Measurements from ENCODE around the gene WDR1. TPM values are rescaled to one million over a fixed set of nuclear protein-coding genes. Genes with fewer than 3 reads are reported as not detected.

WDR1 gene
- total and polyA plus RNA-seq, 11 donors: 76.1 to 299 (median 185) TPM

- Histone ChIP-seq H3K36me3 (no peaks in the 10 kb centered on the region), H3K27ac (no peak overlapping the region), H3K27me3 (peaks cover 0 to 7% (median 0%) of the 10 kb centered on the region in 9 donors), H3K9me3 (no peaks in the 10 kb centered on the region), H3K4me3 (no peak overlapping the region), H3K4me1 (no peaks in the 10 kb centered on the region)
- WGBS, 4 donors: 54 to 87% (median 68%) methylated on average over 2 of the region's 2 CpGs
- TF ChIP-seq POLR2A (IDR thresholded peaks at IDR 0.05): no peak
- TF ChIP-seq, protein P1, sequence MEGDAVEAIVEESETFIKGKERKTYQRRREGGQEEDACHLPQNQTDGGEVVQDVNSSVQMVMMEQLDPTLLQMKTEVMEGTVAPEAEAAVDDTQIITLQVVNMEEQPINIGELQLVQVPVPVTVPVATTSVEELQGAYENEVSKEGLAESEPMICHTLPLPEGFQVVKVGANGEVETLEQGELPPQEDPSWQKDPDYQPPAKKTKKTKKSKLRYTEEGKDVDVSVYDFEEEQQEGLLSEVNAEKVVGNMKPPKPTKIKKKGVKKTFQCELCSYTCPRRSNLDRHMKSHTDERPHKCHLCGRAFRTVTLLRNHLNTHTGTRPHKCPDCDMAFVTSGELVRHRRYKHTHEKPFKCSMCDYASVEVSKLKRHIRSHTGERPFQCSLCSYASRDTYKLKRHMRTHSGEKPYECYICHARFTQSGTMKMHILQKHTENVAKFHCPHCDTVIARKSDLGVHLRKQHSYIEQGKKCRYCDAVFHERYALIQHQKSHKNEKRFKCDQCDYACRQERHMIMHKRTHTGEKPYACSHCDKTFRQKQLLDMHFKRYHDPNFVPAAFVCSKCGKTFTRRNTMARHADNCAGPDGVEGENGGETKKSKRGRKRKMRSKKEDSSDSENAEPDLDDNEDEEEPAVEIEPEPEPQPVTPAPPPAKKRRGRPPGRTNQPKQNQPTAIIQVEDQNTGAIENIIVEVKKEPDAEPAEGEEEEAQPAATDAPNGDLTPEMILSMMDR (IDR thresholded peaks at IDR 0.05): no peak
- no peak for DNase-seq
- intact Hi-C loops (cut with DNase I): no loop called here
- no peak for ATAC-seq
Measured at GRCh38 chr4:10139518-10139917, 22.9 kb upstream of the WDR1 start.

DNA sequence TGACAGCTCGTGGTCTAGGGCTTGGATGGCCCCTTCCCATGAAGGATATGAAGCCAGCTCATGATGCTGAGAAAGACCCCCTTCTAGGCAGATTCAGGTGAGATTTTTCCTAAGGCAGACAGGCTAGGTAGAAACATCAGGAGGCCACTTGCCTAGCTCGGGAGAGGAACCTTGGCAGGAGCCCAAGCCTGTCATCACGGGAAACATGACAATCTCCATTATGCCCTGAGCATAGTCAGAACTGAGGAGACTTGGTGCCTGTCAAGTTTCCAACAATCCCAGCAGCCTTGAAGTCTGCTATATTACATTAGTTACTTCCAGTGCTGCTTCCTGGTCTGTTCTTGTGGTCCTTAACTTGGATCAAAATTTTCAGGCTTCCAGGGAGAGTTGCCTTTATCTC is 18.7 kb upstream of the WDR1 start:
- ATAC-seq (peak in 2 of 4 donors; percentile 16 to 29), DNase-seq (peak in 3 of 5 donors; percentile 13 to 50 (median 38))
- H3K4me1 ChIP-seq: peaks cover 0 to 3% (median 0%) of the 10 kb centered on the region in 12 donors
- peaks cover 0 to 7% (median 0%) of the 10 kb centered on the region in 9 donors for H3K27me3 ChIP-seq
- 17 to 28% (median 24%) methylated on average over 3 of the region's 3 CpGs for WGBS, 4 donors
- no peaks in the 10 kb centered on the region for H3K36me3 ChIP-seq
- H3K27ac ChIP-seq: no peak overlapping the region
- TF ChIP-seq, protein P1 (IDR thresholded peaks at IDR 0.05): no peak
- TF ChIP-seq POLR2A (IDR thresholded peaks at IDR 0.05): no peak
- intact Hi-C loops (cut with DNase I): no loop called here
- H3K4me3 ChIP-seq: no peak overlapping the region
- H3K9me3 ChIP-seq: no peaks in the 10 kb centered on the region

- no peaks in the 10 kb centered on the region for H3K9me3 ChIP-seq
- no peak for ATAC-seq
- H3K4me3 ChIP-seq: no peak overlapping the region
- H3K36me3 ChIP-seq: no peaks in the 10 kb centered on the region
- peaks cover 0 to 12% (median 0%) of the 10 kb centered on the region in 12 donors for H3K4me1 ChIP-seq
- 79 to 84% (median 81%) methylated on average over 2 to 5 of the region's 5 CpGs for WGBS, 4 donors
- no peak for DNase-seq
- intact Hi-C loops (cut with DNase I): no loop called here
- no peak for TF ChIP-seq POLR2A (IDR thresholded peaks at IDR 0.05)
- TF ChIP-seq, protein P1 (IDR thresholded peaks at IDR 0.05): no peak
- no peak overlapping the region for H3K27ac ChIP-seq
- H3K27me3 ChIP-seq: peaks cover 0 to 2% (median 0%) of the 10 kb centered on the region in 9 donors
Measured at GRCh38 chr4:10134141-10134540, 17.5 kb upstream of the WDR1 start.

GRCh38 chr4:10131202-10131601 is 14.6 kb upstream of the WDR1 start:
- H3K36me3 ChIP-seq: no peaks in the 10 kb centered on the region
- 90 to 99% (median 93%) methylated on average over 7 to 10 of the region's 10 CpGs for WGBS, 4 donors
- DNase-seq: no peak

More at GRCh38 chr4:10131202-10131601, 14.6 kb upstream of the WDR1 start:
- intact Hi-C loops (cut with DNase I): no loop called here
- Histone ChIP-seq H3K4me1 (peaks cover 0 to 12% (median 0%) of the 10 kb centered on the region in 12 donors), H3K4me3 (no peak overlapping the region), H3K27me3 (no peaks in the 10 kb centered on the region), H3K9me3 (no peaks in the 10 kb centered on the region), H3K27ac (no peak overlapping the region)
- TF ChIP-seq, protein P1 (IDR thresholded peaks at IDR 0.05): no peak
- no peak for TF ChIP-seq POLR2A (IDR thresholded peaks at IDR 0.05)
- ATAC-seq: no peak
